HL-60 (cell line): ENCODE measurements around the gene ERGIC1.

Experiments
- DNase-seq, 2 experiments: peaks; one replicate each; pipeline ENCODE4 v3.0.0-alpha.2; 2010 to 2020; ENCODE audit warnings: low read depth in 1 of 2, low spot score in 1 of 2
- H3K27ac ChIP-seq: fragments of 250-450 bp; sonication (Bioruptor Pico); replicated peaks from 2 replicates; pipeline ENCODE4 v1.5.1; 2020; ENCODE audit warnings: mild to moderate bottlenecking, moderate library complexity
- H3K27me3 ChIP-seq: fragments of 250-450 bp; sonication (Bioruptor Pico); 2 replicates; pipeline ENCODE4 v1.5.1; 2021; ENCODE audit warnings: mild to moderate bottlenecking, moderate library complexity; ENCODE audit not compliant: insufficient read depth, poor library complexity, severe bottlenecking
- H3K4me3 ChIP-seq: replicated peaks from 2 replicates; pipeline ENCODE4 v1.5.1; 2011; ENCODE audit warnings: mild to moderate bottlenecking, control low read depth, low read length; ENCODE audit not compliant: insufficient read depth
- CTCF ChIP-seq: IDR thresholded peaks from one replicate; pipeline ENCODE4 v1.5.1; 2011; ENCODE audit warnings: low read length, control low read depth, inconsistent platforms; ENCODE audit not compliant: insufficient read depth
- GABPA ChIP-seq: IDR thresholded peaks from 2 replicates; pipeline ENCODE4 v1.6.1; 2012; ENCODE audit warnings: low read depth
- POLR2AphosphoS5 ChIP-seq: IDR thresholded peaks from 2 replicates; pipeline ENCODE4 v1.6.1; 2012; ENCODE audit warnings: low read depth
- REST ChIP-seq: IDR thresholded peaks from 2 replicates; pipeline ENCODE4 v1.6.1; 2012; ENCODE audit warnings: low read depth; ENCODE audit not compliant: insufficient replicate concordance
- SPI1 ChIP-seq: IDR thresholded peaks from 2 replicates; pipeline ENCODE4 v1.6.1; 2012; ENCODE audit warnings: low read depth, mild to moderate bottlenecking, borderline replicate concordance

ERGIC1 gene

GRCh38 chr5:172844577-172844838 is 10.5 kb downstream of the ERGIC1 start:
- no peaks in the 10 kb centered on the region for H3K27me3 ChIP-seq
- H3K4me3 ChIP-seq: no peak overlapping the region
- no peak for TF ChIP-seq CTCF
- TF ChIP-seq REST: no peak
- TF ChIP-seq GABPA: no peak
- no peak for TF ChIP-seq SPI1
- no peak for TF ChIP-seq POLR2AphosphoS5
- no peak overlapping the region for H3K27ac ChIP-seq
- DNase-seq: no peak

- no peaks in the 10 kb centered on the region for H3K27me3 ChIP-seq
- no peak for DNase-seq
- TF ChIP-seq REST (no peak), GABPA (no peak), SPI1 (no peak), CTCF (no peak), POLR2AphosphoS5 (no peak)
- H3K27ac ChIP-seq: no peak overlapping the region
- no peak overlapping the region for H3K4me3 ChIP-seq
These were observed 11.1 kb downstream of the ERGIC1 start for GRCh38 chr5:172845154-172845553.

- Histone ChIP-seq H3K4me3 (no peak overlapping the region), H3K27me3 (no peaks in the 10 kb centered on the region), H3K27ac (no peak overlapping the region)
- DNase-seq: no peak
- TF ChIP-seq SPI1 (no peak), REST (no peak), CTCF (no peak), GABPA (no peak), POLR2AphosphoS5 (no peak)
These were observed 11.5 kb downstream of the ERGIC1 start for GRCh38 chr5:172845576-172845975.
